PC-9 (cell line): ENCODE results near the gene ANKRD44. TPM values are rescaled to one million over a fixed set of nuclear protein-coding genes. Genes with fewer than 3 reads are reported as not detected.

Experiments
- BruUV-seq: library from RNA; stranded (reverse); fragments of 400-500 nt; replicated peaks from 2 replicates; lab custom pipeline; 2021; lab: Mats Ljungman, UMichigan
- CTCF ChIA-PET: fragments of 300-600 bp; sonication (Branson Sonifier 250); formaldehyde crosslinking; loops from one replicate; lab custom pipeline; 2022; ENCODE audit warnings: antibody characterized with exemption; lab: Charles Lee
- POLR2A ChIA-PET: fragments of 300-600 bp; sonication (Branson Sonifier 250); formaldehyde crosslinking; loops from one replicate; lab custom pipeline; 2022; ENCODE audit warnings: antibody characterized with exemption; ENCODE audit not compliant: unreplicated experiment; lab: Charles Lee
- DNase-seq, 2 experiments: peaks; one replicate each; pipeline versions ENCODE4 v3.0.0 to v3.0.0-alpha.2; 2015 to 2022; ENCODE audit warnings: mixed read lengths in 1 of 2
- H2AFZ ChIP-seq: fragments of 200-600 bp; sonication (generic); 2 replicates; pipeline ENCODE4 v1.8.1; 2017; ENCODE audit warnings: antibody characterized with exemption
- H3F3A ChIP-seq: fragments of 200-600 bp; sonication (generic); 2 replicates; pipeline ENCODE4 v1.8.1; 2017; ENCODE audit warnings: antibody characterized with exemption, mild to moderate bottlenecking, low read depth; ENCODE audit not compliant: insufficient read depth
- H3K27ac ChIP-seq: fragments of 200-600 bp; sonication (generic); 2 replicates; pipeline ENCODE4 v1.6.1; 2016; ENCODE audit warnings: mixed run types
- H3K27me3 ChIP-seq: fragments of 200-600 bp; sonication (generic); 2 replicates; pipeline ENCODE4 v1.6.1; 2016; ENCODE audit warnings: low read depth, mixed run types; ENCODE audit not compliant: insufficient read depth
- H3K36me3 ChIP-seq: fragments of 200-600 bp; sonication (generic); 2 replicates; pipeline ENCODE4 v1.6.1; 2016; ENCODE audit warnings: low read depth, mixed run types
- H3K4me1 ChIP-seq: fragments of 200-600 bp; sonication (generic); replicated peaks from 2 replicates; pipeline ENCODE4 v1.6.1; 2016; ENCODE audit warnings: mixed run types; ENCODE audit not compliant: insufficient read depth
- H3K4me2 ChIP-seq: fragments of 200-600 bp; sonication (generic); 2 replicates; pipeline ENCODE4 v1.6.1; 2017; ENCODE audit warnings: mixed run types
- H3K4me3 ChIP-seq: fragments of 200-600 bp; sonication (generic); 2 replicates; pipeline ENCODE4 v1.6.1; 2016; ENCODE audit warnings: mixed run types
- H3K79me2 ChIP-seq: fragments of 200-600 bp; sonication (generic); 2 replicates; pipeline ENCODE4 v1.6.1; 2017; ENCODE audit warnings: low read depth, mixed run types
- H3K9me2 ChIP-seq: fragments of 200-600 bp; sonication (generic); 2 replicates; pipeline ENCODE4 v1.8.1; 2017; ENCODE audit warnings: mild to moderate bottlenecking; ENCODE audit not compliant: insufficient read depth
- H3K9me3 ChIP-seq: fragments of 200-600 bp; sonication (generic); 2 replicates; pipeline ENCODE4 v1.8.1; 2016; ENCODE audit warnings: low read depth; ENCODE audit not compliant: insufficient read depth
- H4K20me1 ChIP-seq: fragments of 200-600 bp; sonication (generic); 2 replicates; pipeline ENCODE4 v1.8.1; 2017; ENCODE audit not compliant: insufficient read depth
- EZH2 ChIP-seq: fragments of 200-600 bp; sonication (generic); IDR thresholded peaks from 2 replicates; pipeline ENCODE4 v1.8.0; 2017; ENCODE audit warnings: antibody characterized with exemption, low read depth
- intact Hi-C: fragments of 100-400 bp; cut with micrococcal nuclease; formaldehyde crosslinking; loops from one replicate; pipeline ENCODE4 v1.10.0; 2022; ENCODE audit not compliant: unreplicated experiment
- total RNA-seq: library from RNA; stranded (reverse); gene quantifications from 2 replicates; pipeline ENCODE4 v1.2.3, GENCODE V29; 2021
- TF ChIP-seq, protein P1 (sequence below): fragments of 200-600 bp; sonication (generic); conservative IDR thresholded peaks from 2 replicates; pipeline ENCODE4 v1.6.1; 2017; ENCODE audit warnings: mixed run types, antibody characterized with exemption, mild to moderate bottlenecking, moderate library complexity

ANKRD44 gene
- total RNA-seq, 1 experiment from 2014 or later = 3.4 TPM

DNA sequence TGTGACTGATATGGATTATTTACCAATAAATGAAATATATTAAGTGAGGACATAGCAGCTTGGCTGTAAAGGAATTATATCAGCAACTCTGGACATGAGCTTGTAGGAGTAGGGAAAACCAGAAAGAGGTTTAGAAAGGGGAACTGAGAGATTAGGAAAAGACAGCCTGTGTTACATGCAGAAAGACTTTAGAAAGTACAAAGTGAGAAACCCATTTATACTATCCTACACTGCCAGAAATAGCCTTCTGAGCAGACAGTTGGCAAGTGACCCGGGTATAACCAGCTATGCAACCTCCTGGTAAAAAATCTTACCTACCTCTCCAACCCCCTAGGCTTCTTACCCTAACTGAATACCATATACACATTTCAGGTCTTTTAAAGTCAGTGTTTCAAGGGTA, 134.1 kb downstream of the ANKRD44 start:
- Histone ChIP-seq H3K36me3 (no peaks in the 10 kb centered on the region), H4K20me1 (no peaks in the 10 kb centered on the region), H3F3A (no peaks in the 10 kb centered on the region), H3K4me3 (no peak overlapping the region), H3K27ac (no peak overlapping the region), H3K9me2 (no peaks in the 10 kb centered on the region), H3K9me3 (no peaks in the 10 kb centered on the region), H3K27me3 (no peaks in the 10 kb centered on the region), H3K4me2 (no peak overlapping the region), H3K79me2 (no peaks in the 10 kb centered on the region), H2AFZ (no peak overlapping the region), H3K4me1 (no peaks in the 10 kb centered on the region)
- DNase-seq = no peak
- POLR2A ChIA-PET = no interaction called here
- no peak for TF ChIP-seq EZH2
- TF ChIP-seq, protein P1, sequence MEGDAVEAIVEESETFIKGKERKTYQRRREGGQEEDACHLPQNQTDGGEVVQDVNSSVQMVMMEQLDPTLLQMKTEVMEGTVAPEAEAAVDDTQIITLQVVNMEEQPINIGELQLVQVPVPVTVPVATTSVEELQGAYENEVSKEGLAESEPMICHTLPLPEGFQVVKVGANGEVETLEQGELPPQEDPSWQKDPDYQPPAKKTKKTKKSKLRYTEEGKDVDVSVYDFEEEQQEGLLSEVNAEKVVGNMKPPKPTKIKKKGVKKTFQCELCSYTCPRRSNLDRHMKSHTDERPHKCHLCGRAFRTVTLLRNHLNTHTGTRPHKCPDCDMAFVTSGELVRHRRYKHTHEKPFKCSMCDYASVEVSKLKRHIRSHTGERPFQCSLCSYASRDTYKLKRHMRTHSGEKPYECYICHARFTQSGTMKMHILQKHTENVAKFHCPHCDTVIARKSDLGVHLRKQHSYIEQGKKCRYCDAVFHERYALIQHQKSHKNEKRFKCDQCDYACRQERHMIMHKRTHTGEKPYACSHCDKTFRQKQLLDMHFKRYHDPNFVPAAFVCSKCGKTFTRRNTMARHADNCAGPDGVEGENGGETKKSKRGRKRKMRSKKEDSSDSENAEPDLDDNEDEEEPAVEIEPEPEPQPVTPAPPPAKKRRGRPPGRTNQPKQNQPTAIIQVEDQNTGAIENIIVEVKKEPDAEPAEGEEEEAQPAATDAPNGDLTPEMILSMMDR = no peak
- CTCF ChIA-PET = no interaction called here
- no TSS peak for BruUV-seq
- intact Hi-C loops = no loop called here

DNA sequence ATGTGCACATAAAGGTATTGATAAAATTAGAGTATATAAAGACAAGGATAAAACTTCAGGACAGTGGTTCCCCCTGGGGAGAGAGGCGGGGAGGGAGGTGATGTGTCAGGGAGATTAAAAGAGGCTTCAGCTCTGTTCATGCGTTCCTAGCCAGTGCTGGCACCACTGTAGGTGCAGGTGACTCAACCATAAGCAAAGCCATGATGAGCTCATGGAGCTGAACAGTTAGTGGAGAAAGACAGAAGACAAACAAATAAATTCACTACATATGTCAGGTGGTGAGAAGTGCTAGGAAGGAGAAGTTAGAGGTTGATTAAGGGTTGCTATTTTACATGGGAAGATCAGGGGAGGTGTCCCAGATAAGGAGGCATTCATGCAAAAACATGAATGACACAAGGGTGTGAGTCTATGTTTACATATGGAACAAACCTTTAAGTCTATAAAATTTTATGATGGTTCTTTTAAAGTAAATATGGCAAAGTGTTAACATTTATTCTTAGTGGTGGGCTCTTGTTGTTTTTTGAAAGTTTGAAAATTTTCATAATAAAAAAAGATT, 136.0 kb downstream of the ANKRD44 start:
- Histone ChIP-seq H2AFZ (no peak overlapping the region), H3K4me3 (no peak overlapping the region), H3K4me2 (no peak overlapping the region), H3K27ac (no peak overlapping the region), H3K9me2 (no peaks in the 10 kb centered on the region), H3K27me3 (no peaks in the 10 kb centered on the region), H3K79me2 (no peaks in the 10 kb centered on the region), H3K4me1 (0 out of 2 replicates have a peak, but pooled peaks cover 4% of the 10 kb centered on the region), H4K20me1 (no peaks in the 10 kb centered on the region), H3K9me3 (no peaks in the 10 kb centered on the region), H3F3A (no peaks in the 10 kb centered on the region), H3K36me3 (no peaks in the 10 kb centered on the region)
- BruUV-seq = no TSS peak
- intact Hi-C loops = no loop called here
- DNase-seq = no peak
- ChIA-PET POLR2A (no interaction called here), CTCF (no interaction called here)
- TF ChIP-seq EZH2 = no peak
- TF ChIP-seq, protein P1 = no peak

DNA sequence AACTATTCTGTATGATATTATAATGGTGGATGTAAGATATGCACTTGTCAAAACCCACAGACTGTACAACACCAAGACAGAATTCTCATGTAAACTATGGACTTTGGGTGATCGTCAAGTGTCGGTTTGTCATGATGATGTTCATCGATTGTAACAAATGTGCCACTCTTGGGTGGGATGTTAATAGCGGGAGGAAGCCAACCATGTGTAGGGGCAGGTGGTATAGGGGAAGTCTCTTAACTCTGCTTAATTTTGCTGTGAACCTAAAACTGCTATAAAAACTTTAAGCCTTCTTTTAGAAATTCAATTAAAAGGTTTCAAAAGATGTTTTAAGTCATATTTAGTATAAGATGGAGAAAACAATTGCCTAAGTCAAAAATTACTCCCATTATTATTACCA, 139.0 kb downstream of the ANKRD44 start:
- Histone ChIP-seq H3F3A (no peaks in the 10 kb centered on the region), H3K36me3 (no peaks in the 10 kb centered on the region), H3K4me2 (no peak overlapping the region), H3K9me3 (no peaks in the 10 kb centered on the region), H3K4me1 (0 out of 2 replicates have a peak, but pooled peaks cover 4% of the 10 kb centered on the region), H4K20me1 (no peaks in the 10 kb centered on the region), H3K27ac (no peak overlapping the region), H3K79me2 (no peaks in the 10 kb centered on the region), H3K27me3 (no peaks in the 10 kb centered on the region), H3K4me3 (no peak overlapping the region), H3K9me2 (no peaks in the 10 kb centered on the region), H2AFZ (no peak overlapping the region)
- intact Hi-C loops = no loop called here
- DNase-seq = no peak
- POLR2A ChIA-PET = no interaction called here
- BruUV-seq = no TSS peak
- CTCF ChIA-PET = no interaction called here
- TF ChIP-seq EZH2 = no peak
- TF ChIP-seq, protein P1 = no peak
